Panc1 (cell line): ENCODE data around the gene KRTAP5-6.

Source experiments
- CTCF ChIP-seq: fragments of 450-650 bp; IDR thresholded peaks from 2 replicates; pipeline ENCODE4 v1.5.1; 2017; ENCODE audit warnings: mild to moderate bottlenecking
- TF ChIP-seq, protein P1 (sequence below), 2 experiments: IDR thresholded peaks; 2 replicates each; pipeline ENCODE4 v1.6.1; 2011 to 2012; ENCODE audit warnings: low read depth in 2 of 2, control low read depth in 1 of 2, low read length in 1 of 2, mild to moderate bottlenecking in 1 of 2, moderate library complexity in 1 of 2; ENCODE audit not compliant: insufficient read depth in 1 of 2

- TF ChIP-seq CTCF: no peak
- TF ChIP-seq, protein P1, sequence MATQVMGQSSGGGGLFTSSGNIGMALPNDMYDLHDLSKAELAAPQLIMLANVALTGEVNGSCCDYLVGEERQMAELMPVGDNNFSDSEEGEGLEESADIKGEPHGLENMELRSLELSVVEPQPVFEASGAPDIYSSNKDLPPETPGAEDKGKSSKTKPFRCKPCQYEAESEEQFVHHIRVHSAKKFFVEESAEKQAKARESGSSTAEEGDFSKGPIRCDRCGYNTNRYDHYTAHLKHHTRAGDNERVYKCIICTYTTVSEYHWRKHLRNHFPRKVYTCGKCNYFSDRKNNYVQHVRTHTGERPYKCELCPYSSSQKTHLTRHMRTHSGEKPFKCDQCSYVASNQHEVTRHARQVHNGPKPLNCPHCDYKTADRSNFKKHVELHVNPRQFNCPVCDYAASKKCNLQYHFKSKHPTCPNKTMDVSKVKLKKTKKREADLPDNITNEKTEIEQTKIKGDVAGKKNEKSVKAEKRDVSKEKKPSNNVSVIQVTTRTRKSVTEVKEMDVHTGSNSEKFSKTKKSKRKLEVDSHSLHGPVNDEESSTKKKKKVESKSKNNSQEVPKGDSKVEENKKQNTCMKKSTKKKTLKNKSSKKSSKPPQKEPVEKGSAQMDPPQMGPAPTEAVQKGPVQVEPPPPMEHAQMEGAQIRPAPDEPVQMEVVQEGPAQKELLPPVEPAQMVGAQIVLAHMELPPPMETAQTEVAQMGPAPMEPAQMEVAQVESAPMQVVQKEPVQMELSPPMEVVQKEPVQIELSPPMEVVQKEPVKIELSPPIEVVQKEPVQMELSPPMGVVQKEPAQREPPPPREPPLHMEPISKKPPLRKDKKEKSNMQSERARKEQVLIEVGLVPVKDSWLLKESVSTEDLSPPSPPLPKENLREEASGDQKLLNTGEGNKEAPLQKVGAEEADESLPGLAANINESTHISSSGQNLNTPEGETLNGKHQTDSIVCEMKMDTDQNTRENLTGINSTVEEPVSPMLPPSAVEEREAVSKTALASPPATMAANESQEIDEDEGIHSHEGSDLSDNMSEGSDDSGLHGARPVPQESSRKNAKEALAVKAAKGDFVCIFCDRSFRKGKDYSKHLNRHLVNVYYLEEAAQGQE (IDR thresholded peaks at IDR 0.05; ENCODE audit: insufficient read depth in 1 of 2, low read depth in 2 of 2, low read length in 1 of 2): no peak
These were observed 32.7 kb downstream of the KRTAP5-6 start for GRCh38 chr11:1729692-1730011.
